AG04450 (cell line): ENCODE results near the gene RGMB. TPM values are rescaled to one million over a fixed set of nuclear protein-coding genes. Genes with fewer than 3 reads are reported as not detected.
A peak's percentile ranks its signal among the peaks of the same experiment; 100 is the strongest.

Experiments used
- CTCF ChIA-PET: fragments of 300-600, 350-600 bp; formaldehyde crosslinking; extraction: SDS; loops from one replicate; lab custom pipeline; 2022; ENCODE audit warnings: antibody characterized with exemption, inconsistent platforms; lab: Charles Lee
- POLR2A ChIA-PET: fragments of 350-600 bp; formaldehyde crosslinking; extraction: SDS; loops from one replicate; lab custom pipeline; 2021; ENCODE audit warnings: antibody characterized with exemption, inconsistent platforms; lab: Yijun Ruan, JAX
- DNase-seq: peaks from one replicate; pipeline ENCODE4 v3.0.0-alpha.2; 2011; ENCODE audit warnings: low read depth, low spot score
- H3K27ac ChIP-seq: one replicate; pipeline ENCODE4 v1.5.1; 2012; ENCODE audit warnings: low read depth, low read length, control low read depth
- H3K27me3 ChIP-seq: one replicate; pipeline ENCODE4 v1.6.0; 2012; ENCODE audit warnings: low read length; ENCODE audit not compliant: control insufficient read depth, insufficient read depth
- H3K4me3 ChIP-seq: 2 replicates; pipeline ENCODE4 v1.5.1; 2011; ENCODE audit warnings: mild to moderate bottlenecking, low read depth, low read length, control low read depth
- H3K9me3 ChIP-seq: 2 replicates; pipeline ENCODE4 v1.5.1; 2012; ENCODE audit warnings: low read length; ENCODE audit not compliant: control insufficient read depth, insufficient read depth
- CTCF ChIP-seq: IDR thresholded peaks from 2 replicates; pipeline ENCODE4 v1.5.1; 2011; ENCODE audit warnings: low read depth, low read length, control low read depth, inconsistent platforms
- polyA plus RNA-seq: library from polyadenylated mRNA; depleted of rRNA; stranded (reverse); fragments of >200 nt; gene quantifications from 2 replicates; pipeline ENCODE4 v1.2.3, GENCODE V29; 2011

Gene RGMB
- polyA plus RNA-seq, 1 experiment, result 53.6 TPM

GRCh38 chr5:98773214-98773463 is 324 bp upstream of the RGMB start:
- Histone ChIP-seq H3K9me3 (no peaks in the 10 kb centered on the region; the same call in 1 of the 2 replicates), H3K4me3 (peak overlapping the region; percentile 92), H3K27me3 (no peaks in the 10 kb centered on the region), H3K27ac (peak overlapping the region; percentile 83)
- no peak for TF ChIP-seq CTCF
- no peak for DNase-seq
- ChIA-PET CTCF (interaction anchor here (0.6 to 5.4 kb wide), 8 partner anchors 6 to 1241 kb away, joined by 3 to 38 read pairs (median 5); no protein-coding TSS in a partner anchor), POLR2A (interaction anchor here (0.6 to 1.7 kb wide), 2 partner anchors 676 to 1239 kb away, joined by 6 to 7 read pairs; no protein-coding TSS in a partner anchor)

GRCh38 chr5:98774192-98775033 is 950 bp downstream of the RGMB start:
- DNase-seq, result no peak
- no peak for TF ChIP-seq CTCF
- Histone ChIP-seq H3K27me3 (no peaks in the 10 kb centered on the region), H3K27ac (peak overlapping the region; percentile 75), H3K4me3 (peak overlapping the region; percentile 92), H3K9me3 (no peaks in the 10 kb centered on the region; the same call in 1 of the 2 replicates)
- POLR2A ChIA-PET, result no interaction called here
- CTCF ChIA-PET, result no interaction called here

GRCh38 chr5:98775246-98776065 is 2.0 kb downstream of the RGMB start:
- ChIA-PET POLR2A (no interaction called here), CTCF (interaction anchor here (1.0 to 1.8 kb wide), 3 partner anchors 10 to 665 kb away, joined by 3 to 6 read pairs (median 3); no protein-coding TSS in a partner anchor)
- Histone ChIP-seq H3K27me3 (no peaks in the 10 kb centered on the region), H3K9me3 (no peaks in the 10 kb centered on the region), H3K4me3 (peak overlapping the region; percentile 92), H3K27ac (peak overlapping the region; percentile 33)
- no peak for DNase-seq
- TF ChIP-seq CTCF, result no peak

GRCh38 chr5:98776066-98776705 is 2.7 kb downstream of the RGMB start:
- no peaks in the 10 kb centered on the region for H3K27me3 ChIP-seq
- H3K27ac ChIP-seq, result peak overlapping the region; percentile 25
- ChIA-PET POLR2A (no interaction called here), CTCF (interaction anchor here (1.0 to 1.8 kb wide), 3 partner anchors 10 to 665 kb away, joined by 3 to 6 read pairs (median 3); no protein-coding TSS in a partner anchor)
- no peaks in the 10 kb centered on the region for H3K9me3 ChIP-seq
- peak overlapping the region; percentile 92 for H3K4me3 ChIP-seq
- no peak for TF ChIP-seq CTCF
- DNase-seq, result no peak
